HG02884 (cell line): ENCODE results near the gene PDE9A.

ENCODE experiments used
- ATAC-seq: cut with Tn5 transposase; IDR thresholded peaks from one replicate; pipeline ENCODE4 v1.9.1; 2021; ENCODE audit warnings: mild to moderate bottlenecking, moderate library complexity; ENCODE audit not compliant: unreplicated experiment

The PDE9A gene

DNA sequence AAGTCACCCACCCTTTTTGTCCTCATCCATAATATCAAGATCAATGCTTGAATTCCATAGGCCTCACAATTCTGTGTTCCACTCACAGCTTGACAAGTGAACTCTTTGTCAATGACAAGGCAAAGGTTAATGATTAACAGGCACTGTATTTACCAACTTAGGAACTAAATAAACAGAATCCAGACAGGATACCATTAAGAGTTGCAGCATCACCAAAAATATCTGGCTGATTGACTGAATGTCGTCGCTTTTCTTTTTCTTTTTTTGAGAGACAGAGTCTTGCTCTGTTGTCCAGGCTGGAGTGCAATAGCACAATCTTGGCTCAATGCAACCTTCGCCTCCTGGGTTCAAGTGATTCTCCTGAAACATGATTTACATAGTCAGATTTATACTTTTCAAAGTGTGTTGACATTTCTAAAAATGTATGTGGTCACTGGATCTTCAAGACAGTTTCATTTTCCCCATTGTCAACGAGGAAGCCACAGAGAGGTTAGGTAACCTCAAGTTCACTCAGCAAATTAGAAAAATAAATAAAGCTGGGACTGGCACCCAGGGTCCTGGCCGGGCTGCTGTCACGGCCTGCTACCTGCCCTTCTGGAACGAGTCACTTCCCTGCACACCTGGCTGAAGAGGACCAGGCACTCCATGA, 81.0 kb downstream of the PDE9A start:
- no peak for ATAC-seq

GRCh38 chr21:42735061-42735460, 81.6 kb downstream of the PDE9A start:
- ATAC-seq: no peak

DNA sequence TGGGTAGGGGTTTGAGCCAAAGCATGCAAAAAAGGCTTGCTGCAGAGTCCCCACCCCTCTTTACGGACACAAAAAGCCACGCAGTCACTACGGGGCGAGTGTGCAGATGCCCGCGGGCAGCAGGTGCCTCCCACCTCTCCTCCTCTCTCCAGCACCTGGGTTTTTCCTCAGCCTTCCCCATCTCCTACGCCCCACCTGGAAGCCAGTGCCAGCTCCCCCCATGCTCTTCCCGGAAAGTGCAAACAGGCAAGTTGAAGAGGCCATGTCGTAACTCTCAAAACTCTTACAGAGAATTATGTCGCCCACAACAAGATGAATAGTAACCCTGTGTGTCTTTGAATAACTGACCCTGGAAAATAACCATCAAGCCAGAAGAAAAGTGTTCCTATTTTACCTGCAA, 82.5 kb downstream of the PDE9A start:
- ATAC-seq: no peak

GRCh38 chr21:42736646-42737350, 83.4 kb downstream of the PDE9A start:
- no peak for ATAC-seq

- no peak for ATAC-seq
These were observed 84.7 kb downstream of the PDE9A start for GRCh38 chr21:42737951-42738590.

GRCh38 chr21:42739061-42739931, 85.9 kb downstream of the PDE9A start:
- no peak for ATAC-seq

- no peak for ATAC-seq
These were observed 87.0 kb downstream of the PDE9A start for GRCh38 chr21:42740405-42740909.

DNA sequence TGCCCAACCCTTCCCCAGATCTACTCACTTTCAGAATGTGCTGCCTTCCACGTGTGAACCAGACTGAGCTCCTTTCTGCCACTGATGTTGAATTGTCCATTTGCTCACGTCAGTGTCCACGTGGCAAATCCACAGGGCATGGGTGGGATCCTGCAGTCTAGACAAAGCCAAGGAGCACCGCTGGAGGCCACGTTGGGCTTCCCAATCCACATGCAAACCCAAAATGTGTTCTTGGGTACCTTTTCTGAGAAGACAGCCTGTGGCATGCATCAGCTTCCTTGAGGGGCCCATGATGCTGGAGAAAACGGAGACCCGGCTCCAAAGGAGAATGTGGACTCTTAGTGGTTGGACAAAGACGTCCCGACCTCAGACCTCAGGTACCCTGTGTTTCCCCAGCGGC, 87.6 kb downstream of the PDE9A start:
- ATAC-seq: no peak

DNA sequence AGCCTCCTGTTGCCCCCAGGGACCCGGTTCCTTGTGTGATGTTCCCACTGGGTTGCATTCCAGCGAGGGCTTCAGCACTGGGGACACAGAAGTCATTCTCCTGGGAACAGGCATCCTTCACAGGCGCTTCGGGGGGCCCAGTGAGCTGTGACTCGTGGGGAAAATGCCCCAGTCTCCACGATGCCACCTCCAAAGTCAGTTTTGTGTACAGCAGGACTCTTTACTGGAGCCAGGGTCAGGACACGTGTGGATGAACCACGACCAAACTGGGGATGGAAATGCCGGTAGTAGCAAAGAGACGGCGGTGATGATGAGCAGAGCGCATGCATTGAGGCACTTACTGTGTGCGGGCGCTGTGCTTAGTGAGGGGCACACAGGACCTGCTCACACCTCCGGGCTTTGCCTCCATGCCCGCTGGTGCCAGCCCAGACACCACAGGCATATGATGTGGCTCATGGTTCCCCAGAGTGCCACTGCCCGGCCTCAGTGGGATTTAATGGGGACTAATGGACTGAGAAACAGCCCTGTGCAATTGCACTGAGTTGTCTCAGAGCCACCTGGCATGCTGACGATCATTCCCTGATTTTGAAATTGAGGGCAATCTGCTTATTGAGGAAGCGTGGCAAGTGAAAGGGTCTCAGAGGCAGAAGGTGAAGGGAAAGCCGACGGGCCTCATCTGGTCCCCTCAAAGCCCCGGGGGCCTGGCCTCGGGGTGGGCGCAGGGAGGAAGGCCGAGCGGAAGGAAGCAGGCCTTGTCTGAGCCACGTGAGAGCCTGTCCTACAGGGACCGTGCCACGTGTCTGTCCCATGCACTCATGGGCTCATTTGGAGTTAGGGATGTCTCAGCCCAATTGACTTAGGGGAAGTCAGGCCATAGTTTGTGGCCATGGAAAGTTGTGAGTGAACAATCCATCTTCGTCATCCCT, 91.4 kb downstream of the PDE9A start:
- no peak for ATAC-seq

DNA sequence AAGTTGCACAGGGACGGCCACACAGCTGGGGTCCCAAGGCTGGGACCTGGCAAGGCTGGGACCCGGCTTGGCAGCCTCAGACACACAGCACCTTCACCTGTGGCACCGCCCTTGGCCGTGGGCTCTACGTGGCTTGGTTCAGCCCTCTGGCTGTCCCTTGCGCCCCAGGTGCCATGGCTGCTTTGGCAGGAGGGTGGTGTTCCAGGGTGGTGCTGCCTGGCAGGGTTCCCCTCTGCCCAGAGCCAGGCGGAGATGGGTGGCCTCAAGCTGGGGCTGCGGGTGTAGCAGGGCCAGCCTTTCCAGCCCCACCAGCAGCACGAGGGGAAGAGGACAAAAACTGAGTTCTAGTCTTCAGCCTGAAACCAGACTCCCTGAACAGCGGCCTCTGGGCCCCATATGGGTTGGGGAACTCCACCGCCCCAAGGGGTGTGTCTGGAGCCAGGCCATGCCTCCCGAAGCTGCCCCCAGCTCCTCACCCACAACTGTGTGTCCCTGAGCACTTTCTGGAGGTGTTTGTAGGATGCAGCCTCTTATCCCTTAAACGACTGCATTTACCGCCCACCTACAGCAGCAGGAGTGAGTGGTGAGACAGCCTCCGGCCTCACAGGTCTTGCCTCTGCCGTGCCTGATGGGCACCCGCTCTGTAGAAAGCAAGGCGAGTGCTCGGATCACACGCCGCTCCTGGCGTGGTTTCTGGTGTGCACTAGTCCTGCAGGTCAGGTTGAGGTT, 92.3 kb downstream of the PDE9A start:
- no peak for ATAC-seq

DNA sequence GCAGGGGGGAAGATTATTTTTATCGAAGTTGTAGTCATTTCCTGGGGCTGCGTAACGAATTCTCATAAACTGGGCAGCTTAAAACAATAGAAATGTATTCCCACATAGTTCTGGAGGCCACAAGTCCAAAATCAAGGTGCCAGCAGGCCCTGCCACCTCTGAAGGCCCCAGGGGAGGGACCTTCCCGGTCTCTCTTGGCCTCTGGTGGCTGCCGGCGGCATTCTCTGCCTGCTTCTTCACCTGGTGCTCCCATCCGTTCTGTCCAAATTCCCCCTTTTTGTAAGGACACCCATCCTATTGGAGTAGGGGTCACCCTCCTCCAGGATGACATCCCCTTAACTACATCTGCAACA, 92.8 kb downstream of the PDE9A start:
- no peak for ATAC-seq

- ATAC-seq: no peak
These were observed 93.3 kb downstream of the PDE9A start for GRCh38 chr21:42746593-42747275.

DNA sequence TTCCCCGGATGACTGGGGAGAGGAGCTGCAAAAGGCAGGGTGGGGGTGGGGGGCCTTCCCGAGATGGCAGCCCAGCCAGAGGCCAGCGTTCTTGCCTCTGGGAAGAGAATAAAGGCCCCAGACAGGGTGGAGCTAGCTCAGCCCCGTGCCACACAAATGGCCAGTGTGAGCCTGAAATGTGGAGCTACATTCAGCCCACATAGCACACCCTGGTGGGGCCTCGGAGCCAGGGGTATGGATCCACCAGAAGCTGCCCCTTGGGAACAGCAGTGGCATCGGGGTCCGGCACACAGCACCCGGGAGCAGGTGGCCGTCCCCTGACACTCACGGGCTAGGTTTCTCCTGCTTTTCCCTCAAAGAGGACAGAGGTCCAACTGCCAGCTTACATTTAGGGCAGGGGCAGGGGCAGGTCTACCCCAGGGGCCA, 93.9 kb downstream of the PDE9A start:
- no peak for ATAC-seq

DNA sequence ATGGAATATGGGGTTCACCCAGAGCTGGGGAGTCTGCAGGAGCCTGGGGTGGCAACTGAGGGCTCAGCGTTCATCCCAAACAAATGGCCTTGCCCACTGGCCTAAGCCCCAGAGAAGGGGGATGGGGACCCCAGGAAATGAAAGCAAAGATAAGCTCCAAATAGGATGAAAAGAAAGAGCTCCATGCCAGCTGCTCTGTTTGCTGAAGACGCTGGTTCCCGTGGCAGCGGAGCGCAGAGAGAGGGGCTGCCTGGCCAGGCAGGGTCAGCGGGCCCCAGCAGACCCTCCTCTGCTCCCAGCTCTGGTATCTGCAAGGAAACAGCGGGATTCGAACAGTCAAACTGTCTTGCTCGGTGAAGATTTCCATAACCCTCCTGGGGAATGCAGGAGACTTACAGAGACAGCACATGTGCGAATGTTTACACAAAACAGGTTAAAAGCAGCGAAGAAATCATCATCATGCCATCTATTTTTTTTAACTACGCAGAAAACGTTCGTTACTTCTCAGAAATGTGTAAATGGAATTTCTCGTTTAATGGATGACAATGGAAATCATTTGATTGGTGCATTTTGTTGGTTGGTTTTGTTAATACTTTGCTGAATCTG, 94.4 kb downstream of the PDE9A start:
- ATAC-seq: no peak

DNA sequence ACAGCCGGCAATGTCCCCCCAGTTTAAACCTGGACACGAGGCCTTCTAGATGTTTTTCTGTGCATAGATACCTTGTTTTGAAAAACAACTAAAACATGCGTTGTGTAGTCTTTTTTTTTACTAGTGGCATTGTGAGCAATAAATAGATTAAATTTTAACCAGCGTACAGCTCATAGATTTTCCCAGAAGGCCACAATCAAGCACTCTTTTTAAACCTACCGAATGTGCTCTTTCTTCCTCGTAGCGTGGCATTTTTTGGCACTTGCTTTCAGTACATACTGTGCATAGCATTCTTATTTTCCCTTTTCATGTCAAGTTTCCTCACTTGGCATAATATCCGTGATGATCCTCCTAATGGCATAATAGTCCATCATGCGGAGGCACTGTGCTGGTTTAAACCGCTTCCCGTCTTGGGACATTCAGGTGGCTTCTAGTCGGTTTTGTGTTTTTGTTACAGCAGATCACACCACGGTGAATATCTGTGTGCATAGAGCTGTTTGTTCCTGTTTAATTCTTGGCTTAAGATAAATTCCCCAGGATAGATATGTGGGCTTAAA, 95.3 kb downstream of the PDE9A start:
- no peak for ATAC-seq

DNA sequence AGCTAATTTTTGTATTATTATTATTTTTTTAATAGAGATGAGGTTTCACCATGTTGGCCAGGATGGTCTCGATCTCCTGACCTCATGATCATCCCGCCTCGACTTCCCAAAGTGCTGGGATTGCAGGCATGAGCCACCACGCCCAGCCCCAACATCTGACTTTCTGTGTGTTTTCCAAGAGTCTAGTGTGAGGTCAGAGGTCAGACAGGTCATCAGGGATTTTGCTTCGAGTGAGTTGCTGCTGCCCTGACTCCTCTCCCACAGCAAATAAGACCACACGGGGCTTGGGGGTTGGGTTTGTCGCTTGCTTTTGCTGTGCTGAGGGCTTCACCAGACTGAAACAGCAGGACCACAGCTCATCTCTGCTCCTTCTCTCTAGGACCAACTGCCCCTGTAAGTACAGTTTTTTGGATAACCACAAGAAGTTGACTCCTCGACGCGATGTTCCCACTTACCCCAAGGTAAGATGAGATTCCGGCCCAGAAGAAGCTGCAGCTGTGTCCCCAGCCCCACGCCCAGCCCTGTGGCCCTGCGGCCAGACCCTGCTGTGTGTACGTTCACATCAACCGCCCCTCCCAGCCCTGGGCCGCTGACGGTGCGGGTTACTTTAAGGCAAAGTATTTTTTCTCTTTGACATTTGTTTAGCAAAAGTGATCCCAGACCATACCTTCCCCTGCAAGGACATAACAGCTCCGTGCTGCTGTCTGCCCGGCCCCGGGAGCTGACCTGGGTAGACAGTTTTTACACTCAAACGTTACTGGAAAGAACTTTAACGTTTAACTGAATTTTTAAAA, 97.5 kb downstream of the PDE9A start:
- no peak for ATAC-seq

DNA sequence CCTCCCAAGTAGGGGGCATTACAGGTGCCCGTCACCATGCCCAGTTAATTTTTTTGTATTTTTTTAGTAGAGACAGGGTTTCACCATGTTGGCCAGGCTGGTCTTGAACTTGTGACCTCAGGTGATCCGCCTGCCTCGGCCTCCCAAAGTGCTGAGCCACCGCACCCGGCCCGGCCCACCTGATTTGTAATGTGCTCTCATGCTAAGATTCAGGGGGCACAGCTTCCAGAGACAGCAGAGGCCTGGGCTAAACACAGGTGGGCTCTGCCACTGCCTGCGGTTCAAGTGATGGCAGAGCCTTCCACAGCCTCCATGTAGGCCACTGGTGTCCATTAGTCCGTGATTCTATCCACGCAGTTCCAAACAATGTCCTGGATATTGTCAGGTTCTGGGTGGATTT, 98.4 kb downstream of the PDE9A start:
- no peak for ATAC-seq
